A549 (cell line): ENCODE results near the gene POLD2. TPM values are rescaled to one million over a fixed set of nuclear protein-coding genes. Genes with fewer than 3 reads are reported as not detected.

ENCODE experiments used
- ATAC-seq, 2 experiments: fragments of 200-7000 bp in 1 of 2; fragments of >200 bp in 1 of 2; cut with Nextera tagmentation in 1 of 2; cut with Tn5 transposase in 1 of 2; 3 replicates each; pipeline versions ENCODE4 v1.8.0 to v1.9.1; 2018 to 2020; ENCODE audit warnings: mild to moderate bottlenecking in 1 of 2, moderate library complexity in 1 of 2
- CTCF ChIA-PET: fragments of 300-600 bp; sonication (Branson Sonifier 250); formaldehyde crosslinking; extraction: SDS; loops from one replicate; lab custom pipeline; 2021; ENCODE audit warnings: antibody characterized with exemption, inconsistent platforms; lab: Yijun Ruan, JAX
- POLR2A ChIA-PET: fragments of 350-600 bp; formaldehyde crosslinking; extraction: SDS; loops from one replicate; lab custom pipeline; 2021; ENCODE audit warnings: antibody characterized with exemption, inconsistent platforms; lab: Yijun Ruan, JAX
- DNase-seq, 2 experiments: peaks; one replicate each; pipeline versions ENCODE4 v3.0.0 to v3.0.0-alpha.2; 2011 to 2016; ENCODE audit warnings: low read depth in 1 of 2, low spot score in 1 of 2
- FAIRE-seq: peaks from 2 replicates; lab custom pipeline; 2011; peaks lifted over from hg19 to GRCh38; lab: Jason Lieb, UNC
- H3K27ac ChIP-seq, 2 experiments: fragments of >200 bp; sonication (Bioruptor Twin); formaldehyde crosslinking; 3 replicates each; pipeline ENCODE4 v1.5.1; 2016 to 2017
- H3K4me1 ChIP-seq: fragments of >200 bp; sonication (Bioruptor Twin); formaldehyde crosslinking; 3 replicates; pipeline ENCODE4 v1.6.1; 2016
- H3K4me2 ChIP-seq: fragments of >200 bp; sonication (Bioruptor Twin); formaldehyde crosslinking; 3 replicates; pipeline ENCODE4 v1.6.1; 2016
- H3K4me3 ChIP-seq: fragments of >200 bp; sonication (Bioruptor Twin); formaldehyde crosslinking; 3 replicates; pipeline ENCODE4 v1.5.1; 2016
- H3K9me3 ChIP-seq: fragments of >200 bp; sonication (Bioruptor Twin); formaldehyde crosslinking; 3 replicates; pipeline ENCODE4 v1.6.1; 2016
- BHLHE40 ChIP-seq: IDR thresholded peaks from 2 replicates; pipeline ENCODE4 v1.6.1; 2012; ENCODE audit warnings: low read depth, low read length, inconsistent platforms
- EP300 ChIP-seq, 2 experiments: fragments of >200 bp; sonication (Bioruptor Twin); formaldehyde crosslinking; IDR thresholded peaks; 2 replicates in 1 of 2; 3 replicates in 1 of 2; pipeline ENCODE4 v1.6.1; 2016 to 2017
- FOSL2 ChIP-seq, 2 experiments: fragments of 450-650 bp in 1 of 2; fragments of >200 bp in 1 of 2; sonication (Bioruptor Twin) in 1 of 2; formaldehyde crosslinking; IDR thresholded peaks; 2 replicates each; pipeline versions ENCODE4 v1.5.0 to v1.6.1; 2016 to 2020; ENCODE audit warnings: mild to moderate bottlenecking in 1 of 2, moderate library complexity in 1 of 2
- GATA3 ChIP-seq: IDR thresholded peaks from 2 replicates; pipeline ENCODE4 v1.6.1; 2012; ENCODE audit warnings: borderline replicate concordance
- HEYL ChIP-seq: fragments of 250-450 bp; sonication (Bioruptor Pico); IDR thresholded peaks from 2 replicates; pipeline ENCODE4 v1.8.0; 2021; ENCODE audit warnings: mild to moderate bottlenecking, moderate library complexity
- HOXB13 ChIP-seq: fragments of 250-450 bp; sonication (Bioruptor Pico); IDR thresholded peaks from 2 replicates; pipeline ENCODE4 v1.5.0; 2020; ENCODE audit warnings: low read depth, mild to moderate bottlenecking, moderate library complexity
- JUN ChIP-seq, 2 experiments: fragments of >200 bp; sonication (Bioruptor Twin); formaldehyde crosslinking; IDR thresholded peaks; 2 replicates in 1 of 2; 3 replicates in 1 of 2; pipeline ENCODE4 v1.6.1; 2016 to 2017
- MAFK ChIP-seq: fragments of 450-650 bp; IDR thresholded peaks from 2 replicates; pipeline ENCODE4 v1.6.1; 2014; ENCODE audit not compliant: partially characterized antibody
- NFE2L2 ChIP-seq: fragments of 150-350 bp; conservative IDR thresholded peaks from 2 replicates; pipeline ENCODE4 v1.6.1; 2014; ENCODE audit warnings: low read length
- RCOR1 ChIP-seq: fragments of 150-350 bp; IDR thresholded peaks from 2 replicates; pipeline ENCODE4 v1.6.1; 2014; ENCODE audit warnings: antibody characterized with exemption, low read length, low read depth
- RFX5 ChIP-seq: fragments of 450-650 bp; IDR thresholded peaks from 2 replicates; pipeline ENCODE4 v1.7.1; 2014; ENCODE audit warnings: antibody characterized with exemption, mild to moderate bottlenecking, moderate library complexity
- ZFP36 ChIP-seq: fragments of 450-650 bp; IDR thresholded peaks from 2 replicates; pipeline ENCODE4 v1.6.1; 2014; ENCODE audit warnings: borderline replicate concordance; ENCODE audit not compliant: partially characterized antibody
- ZSCAN20 ChIP-seq: fragments of 250-450 bp; sonication (Bioruptor Pico); IDR thresholded peaks from 2 replicates; pipeline ENCODE4 v1.8.0; 2022; ENCODE audit warnings: mild to moderate bottlenecking, moderate library complexity
- WGBS: methylation state at CpG from one replicate; pipeline ENCODE4 v1.1.6; 2017; ENCODE audit errors: missing lambda C conversion rate; 5-methylcytosine and 5-hydroxymethylcytosine counted together
- polyA plus RNA-seq, 4 experiments: library from polyadenylated mRNA; depleted of rRNA in 3 of 4; stranded (reverse); fragments of >200 nt; fragmentation: RNase III in 1 of 4; extraction: RNeasy Plus Mini Kit Qiagen cat#74134 plus additional on column Dnase treatment in 1 of 4; gene quantifications; 2 replicates in 3 of 4; 3 replicates in 1 of 4; pipeline ENCODE4 v1.2.3, GENCODE V29; 2011 to 2017
- TF ChIP-seq, protein P1 (sequence below): fragments of 250-450 bp; sonication (Bioruptor Pico); IDR thresholded peaks from 2 replicates; pipeline ENCODE4 v1.5.0; 2020; ENCODE audit warnings: low read depth, mild to moderate bottlenecking, moderate library complexity
- TF ChIP-seq, protein P2 (sequence below): IDR thresholded peaks from 2 replicates; pipeline ENCODE4 v1.6.1; 2012

Gene POLD2
- polyA plus RNA-seq, 2 of the 4 experiments (the other 2 are of a cell fraction), result 126 to 138 TPM

DNA sequence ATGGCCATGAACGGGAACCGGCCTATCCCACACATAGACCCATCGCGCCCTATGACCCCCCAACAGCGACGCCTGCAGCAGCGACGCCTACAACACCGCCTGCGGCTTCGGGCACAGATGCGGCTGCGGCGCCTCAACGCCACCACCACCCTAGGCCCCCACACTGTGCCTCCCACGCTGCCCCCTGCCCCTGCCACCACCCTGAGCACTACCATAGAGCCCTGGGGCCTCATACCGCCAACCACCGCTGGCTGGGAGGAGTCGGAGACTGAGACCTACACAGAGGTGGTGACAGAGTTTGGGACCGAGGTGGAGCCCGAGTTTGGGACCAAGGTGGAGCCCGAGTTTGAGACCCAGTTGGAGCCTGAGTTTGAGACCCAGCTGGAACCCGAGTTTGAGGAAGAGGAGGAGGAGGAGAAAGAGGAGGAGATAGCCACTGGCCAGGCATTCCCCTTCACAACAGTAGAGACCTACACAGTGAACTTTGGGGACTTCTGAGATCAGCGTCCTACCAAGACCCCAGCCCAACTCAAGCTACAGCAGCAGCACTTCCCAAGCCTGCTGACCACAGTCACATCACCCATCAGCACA lies 9.5 kb downstream of the POLD2 start (continued):
- TF ChIP-seq BHLHE40, result no peak
- no peak for TF ChIP-seq HEYL
- TF ChIP-seq EP300 (IDR thresholded peaks at IDR 0.05), result no peak

DNA sequence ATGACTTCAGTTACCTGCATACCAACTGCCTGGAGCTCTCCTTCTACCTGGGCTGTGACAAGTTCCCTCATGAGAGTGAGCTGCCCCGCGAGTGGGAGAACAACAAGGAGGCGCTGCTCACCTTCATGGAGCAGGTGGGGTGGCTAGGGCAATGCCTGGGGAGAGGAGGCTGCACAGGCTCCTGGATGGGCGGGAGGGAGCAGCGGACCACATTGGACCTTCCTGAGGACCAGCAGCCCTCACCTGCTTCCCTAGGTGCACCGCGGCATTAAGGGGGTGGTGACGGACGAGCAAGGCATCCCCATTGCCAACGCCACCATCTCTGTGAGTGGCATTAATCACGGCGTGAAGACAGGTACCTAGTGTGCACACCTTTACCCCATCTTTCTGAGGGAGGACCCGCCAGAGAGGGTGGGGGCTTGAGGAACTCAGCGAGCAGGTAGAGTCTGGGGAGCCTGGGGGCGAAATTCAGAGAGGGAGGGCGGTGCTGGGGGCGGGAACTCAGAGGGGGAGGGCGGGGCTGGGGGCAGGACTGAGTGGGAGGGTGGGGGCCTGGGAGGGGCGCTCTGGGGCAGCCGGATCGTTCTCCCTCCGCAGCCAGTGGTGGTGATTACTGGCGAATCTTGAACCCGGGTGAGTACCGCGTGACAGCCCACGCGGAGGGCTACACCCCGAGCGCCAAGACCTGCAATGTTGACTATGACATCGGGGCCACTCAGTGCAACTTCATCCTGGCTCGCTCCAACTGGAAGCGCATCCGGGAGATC lies 10.2 kb downstream of the POLD2 start:
- TF ChIP-seq FOSL2 (IDR thresholded peaks at IDR 0.05), result no peak
- no peak for TF ChIP-seq FOSL2 (CRISPR knock-in tag; IDR thresholded peaks at IDR 0.05)
- TF ChIP-seq, protein P1, sequence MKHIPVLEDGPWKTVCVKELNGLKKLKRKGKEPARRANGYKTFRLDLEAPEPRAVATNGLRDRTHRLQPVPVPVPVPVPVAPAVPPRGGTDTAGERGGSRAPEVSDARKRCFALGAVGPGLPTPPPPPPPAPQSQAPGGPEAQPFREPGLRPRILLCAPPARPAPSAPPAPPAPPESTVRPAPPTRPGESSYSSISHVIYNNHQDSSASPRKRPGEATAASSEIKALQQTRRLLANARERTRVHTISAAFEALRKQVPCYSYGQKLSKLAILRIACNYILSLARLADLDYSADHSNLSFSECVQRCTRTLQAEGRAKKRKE (CRISPR knock-in tag), result no peak
- no peak for TF ChIP-seq JUN (IDR thresholded peaks at IDR 0.05)
- TF ChIP-seq MAFK, result no peak
- TF ChIP-seq NFE2L2, result no peak
- ChIA-PET POLR2A (no interaction called here), CTCF (interaction anchor here (0.8 to 1.1 kb wide), 2 partner anchors 11 to 18 kb away, joined by 3 to 4 read pairs; no protein-coding TSS in a partner anchor)
- FAIRE-seq (no peak), DNase-seq (no peak), ATAC-seq (peak in 1 of 2 experiments; percentile 4; a peak in 2 of 6 replicates)
- WGBS, result 81% methylated on average over 28 of the region's 34 CpGs
- H3K4me3 ChIP-seq, result no peak overlapping the region
- no peak overlapping the region for H3K27ac ChIP-seq
- H3K4me1 ChIP-seq, result peaks cover 4% of the 10 kb centered on the region; the same call in 1 of the 3 replicates
- H3K4me2 ChIP-seq, result peak overlapping the region; percentile 44
- H3K9me3 ChIP-seq, result no peaks in the 10 kb centered on the region

DNA sequence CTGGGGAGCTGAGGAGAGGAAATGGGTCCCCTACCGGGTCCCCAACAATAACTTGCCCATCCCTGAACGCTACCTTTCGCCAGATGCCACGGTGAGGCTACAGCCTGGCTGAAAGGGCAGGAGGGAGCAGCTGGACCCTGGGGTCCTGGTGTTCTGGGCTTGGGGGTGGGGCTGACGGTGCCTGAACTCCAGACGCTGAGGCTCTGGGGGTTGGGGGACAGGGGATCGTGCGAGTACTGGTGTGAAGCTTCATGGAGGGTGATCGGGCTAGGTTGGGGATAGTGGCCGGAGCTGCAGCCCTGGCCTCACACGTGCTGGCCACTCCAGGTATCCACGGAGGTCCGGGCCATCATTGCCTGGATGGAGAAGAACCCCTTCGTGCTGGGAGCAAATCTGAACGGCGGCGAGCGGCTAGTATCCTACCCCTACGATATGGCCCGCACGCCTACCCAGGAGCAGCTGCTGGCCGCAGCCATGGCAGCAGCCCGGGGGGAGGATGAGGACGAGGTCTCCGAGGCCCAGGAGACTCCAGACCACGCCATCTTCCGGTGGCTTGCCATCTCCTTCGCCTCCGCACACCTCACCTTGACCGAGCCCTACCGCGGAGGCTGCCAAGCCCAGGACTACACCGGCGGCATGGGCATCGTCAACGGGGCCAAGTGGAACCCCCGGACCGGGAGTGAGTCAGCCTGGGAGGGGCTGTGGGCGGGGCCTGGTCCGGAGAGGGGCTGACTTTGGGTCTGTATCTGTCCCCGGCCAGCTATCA lies 10.9 kb downstream of the POLD2 start:
- DNase-seq, result no peak
- no peaks in the 10 kb centered on the region for H3K9me3 ChIP-seq
- H3K27ac ChIP-seq, result 0 out of 6 replicates have a peak overlapping the region, but pooled peaks of 1 of the 2 experiments have one; percentile 11
- ATAC-seq, result peak; percentile 17 to 44; a peak in 3 of 6 replicates
- no peak overlapping the region for H3K4me3 ChIP-seq
- H3K4me1 ChIP-seq, result peaks cover 4% of the 10 kb centered on the region; the same call in 1 of the 3 replicates
- whole genome bisulfite sequencing, result 51% methylated on average over 24 of the region's 41 CpGs
- FAIRE-seq, result no peak
- ChIA-PET POLR2A (no interaction called here), CTCF (interaction anchor here (1.1 kb wide), 1 partner anchor 10 kb away, joined by 4 read pairs; no protein-coding TSS in a partner anchor)
- TF ChIP-seq HOXB13 (CRISPR knock-in tag), result no peak
- TF ChIP-seq ZSCAN20, result no peak
- 0 out of 5 replicates have a peak, but pooled peaks of 1 of the 2 experiments have one; percentile 28 for TF ChIP-seq JUN (IDR thresholded peaks at IDR 0.05)
- TF ChIP-seq, protein P2, sequence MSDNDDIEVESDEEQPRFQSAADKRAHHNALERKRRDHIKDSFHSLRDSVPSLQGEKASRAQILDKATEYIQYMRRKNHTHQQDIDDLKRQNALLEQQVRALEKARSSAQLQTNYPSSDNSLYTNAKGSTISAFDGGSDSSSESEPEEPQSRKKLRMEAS, result peak; percentile 26; the same call in 1 of the 2 replicates
- TF ChIP-seq GATA3, result peak; percentile 13; the same call in 1 of the 2 replicates
- peak overlapping the region; percentile 44 for H3K4me2 ChIP-seq

DNA sequence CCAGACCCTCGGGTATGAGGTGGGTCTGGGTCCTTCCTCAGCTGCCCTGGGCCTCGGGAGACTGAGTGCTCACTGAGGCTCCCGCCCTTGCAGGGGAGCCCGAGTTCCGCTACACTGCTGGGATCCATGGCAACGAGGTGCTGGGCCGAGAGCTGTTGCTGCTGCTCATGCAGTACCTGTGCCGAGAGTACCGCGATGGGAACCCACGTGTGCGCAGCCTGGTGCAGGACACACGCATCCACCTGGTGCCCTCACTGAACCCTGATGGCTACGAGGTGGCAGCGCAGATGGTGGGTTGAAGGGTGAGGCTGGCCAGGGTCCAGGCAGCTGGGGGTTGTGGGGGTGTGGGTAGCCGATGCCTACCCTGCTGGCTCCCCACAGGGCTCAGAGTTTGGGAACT lies 11.6 kb downstream of the POLD2 start:
- no peak overlapping the region for H3K27ac ChIP-seq
- WGBS, result 75% methylated on average over 12 of the region's 16 CpGs
- H3K4me1 ChIP-seq, result peaks cover 4% of the 10 kb centered on the region; the same call in 1 of the 3 replicates
- H3K4me3 ChIP-seq, result no peak overlapping the region
- ATAC-seq (peak; percentile 3 to 24; a peak in 3 of 6 replicates), DNase-seq (no peak), FAIRE-seq (no peak)
- ChIA-PET POLR2A (no interaction called here), CTCF (interaction anchor here (1.1 to 1.3 kb wide), 2 partner anchors 9 to 19 kb away, joined by 3 to 4 read pairs; no protein-coding TSS in a partner anchor)
- H3K9me3 ChIP-seq, result no peaks in the 10 kb centered on the region
- H3K4me2 ChIP-seq, result no peak overlapping the region; the same call in 2 of the 3 replicates
- TF ChIP-seq RCOR1 (no peak), EP300 (IDR thresholded peaks at IDR 0.05) (no peak), ZFP36 (no peak), RFX5 (no peak)
